Chondrocyte (in vitro differentiated cells): ENCODE data around the gene IL4. TPM values are rescaled to one million over a fixed set of nuclear protein-coding genes. Genes with fewer than 3 reads are reported as not detected.

ENCODE experiments used
- DNase-seq: peaks from one replicate; pipeline ENCODE4 v3.0.0; 2021; ENCODE audit warnings: mixed read lengths, low spot score
- H3K27ac Mint-ChIP-seq: one replicate; pipeline ENCODE4 v1.8.0; 2021; ENCODE audit warnings: mild to moderate bottlenecking, moderate library complexity, mixed read lengths; ENCODE audit not compliant: unreplicated experiment
- H3K27me3 Mint-ChIP-seq: 2 replicates; pipeline ENCODE4 v1.8.0; 2021; ENCODE audit warnings: low read depth, mixed read lengths
- H3K36me3 Mint-ChIP-seq: 2 replicates; pipeline ENCODE4 v1.8.0; 2021; ENCODE audit warnings: low read depth, mixed read lengths
- H3K4me1 Mint-ChIP-seq: 2 replicates; pipeline ENCODE4 v1.8.0; 2021; ENCODE audit warnings: low read depth, mild to moderate bottlenecking, mixed read lengths
- H3K4me3 Mint-ChIP-seq: one replicate; pipeline ENCODE4 v1.8.0; 2021; ENCODE audit warnings: mild to moderate bottlenecking, moderate library complexity, mixed read lengths; ENCODE audit not compliant: unreplicated experiment
- H3K9me3 Mint-ChIP-seq: 2 replicates; pipeline ENCODE4 v1.8.0; 2021; ENCODE audit warnings: low read depth, mixed read lengths
- total RNA-seq: library from RNA; stranded (reverse); gene quantifications from 3 replicates; pipeline ENCODE4 v1.2.1, GENCODE V29; 2021
- TF ChIP-seq, protein P1 (sequence below): fragments of 200-600 bp; sonication (generic); IDR thresholded peaks from 2 replicates; pipeline ENCODE4 v1.5.0; 2021; ENCODE audit warnings: antibody characterized with exemption, mild to moderate bottlenecking, moderate library complexity

IL4 gene
- total RNA-seq, 1 donor from 2014 or later = not detected

- Mint-ChIP-seq H3K4me3 (no peak overlapping the region), H3K9me3 (no peaks in the 10 kb centered on the region), H3K4me1 (peaks cover 10% of the 10 kb centered on the region), H3K27me3 (no peaks in the 10 kb centered on the region), H3K27ac (no peak overlapping the region), H3K36me3 (no peaks in the 10 kb centered on the region)
- TF ChIP-seq, protein P1, sequence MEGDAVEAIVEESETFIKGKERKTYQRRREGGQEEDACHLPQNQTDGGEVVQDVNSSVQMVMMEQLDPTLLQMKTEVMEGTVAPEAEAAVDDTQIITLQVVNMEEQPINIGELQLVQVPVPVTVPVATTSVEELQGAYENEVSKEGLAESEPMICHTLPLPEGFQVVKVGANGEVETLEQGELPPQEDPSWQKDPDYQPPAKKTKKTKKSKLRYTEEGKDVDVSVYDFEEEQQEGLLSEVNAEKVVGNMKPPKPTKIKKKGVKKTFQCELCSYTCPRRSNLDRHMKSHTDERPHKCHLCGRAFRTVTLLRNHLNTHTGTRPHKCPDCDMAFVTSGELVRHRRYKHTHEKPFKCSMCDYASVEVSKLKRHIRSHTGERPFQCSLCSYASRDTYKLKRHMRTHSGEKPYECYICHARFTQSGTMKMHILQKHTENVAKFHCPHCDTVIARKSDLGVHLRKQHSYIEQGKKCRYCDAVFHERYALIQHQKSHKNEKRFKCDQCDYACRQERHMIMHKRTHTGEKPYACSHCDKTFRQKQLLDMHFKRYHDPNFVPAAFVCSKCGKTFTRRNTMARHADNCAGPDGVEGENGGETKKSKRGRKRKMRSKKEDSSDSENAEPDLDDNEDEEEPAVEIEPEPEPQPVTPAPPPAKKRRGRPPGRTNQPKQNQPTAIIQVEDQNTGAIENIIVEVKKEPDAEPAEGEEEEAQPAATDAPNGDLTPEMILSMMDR = no peak
- DNase-seq = no peak
These were observed 11.8 kb upstream of the IL4 start for GRCh38 chr5:132662004-132662401.

DNA sequence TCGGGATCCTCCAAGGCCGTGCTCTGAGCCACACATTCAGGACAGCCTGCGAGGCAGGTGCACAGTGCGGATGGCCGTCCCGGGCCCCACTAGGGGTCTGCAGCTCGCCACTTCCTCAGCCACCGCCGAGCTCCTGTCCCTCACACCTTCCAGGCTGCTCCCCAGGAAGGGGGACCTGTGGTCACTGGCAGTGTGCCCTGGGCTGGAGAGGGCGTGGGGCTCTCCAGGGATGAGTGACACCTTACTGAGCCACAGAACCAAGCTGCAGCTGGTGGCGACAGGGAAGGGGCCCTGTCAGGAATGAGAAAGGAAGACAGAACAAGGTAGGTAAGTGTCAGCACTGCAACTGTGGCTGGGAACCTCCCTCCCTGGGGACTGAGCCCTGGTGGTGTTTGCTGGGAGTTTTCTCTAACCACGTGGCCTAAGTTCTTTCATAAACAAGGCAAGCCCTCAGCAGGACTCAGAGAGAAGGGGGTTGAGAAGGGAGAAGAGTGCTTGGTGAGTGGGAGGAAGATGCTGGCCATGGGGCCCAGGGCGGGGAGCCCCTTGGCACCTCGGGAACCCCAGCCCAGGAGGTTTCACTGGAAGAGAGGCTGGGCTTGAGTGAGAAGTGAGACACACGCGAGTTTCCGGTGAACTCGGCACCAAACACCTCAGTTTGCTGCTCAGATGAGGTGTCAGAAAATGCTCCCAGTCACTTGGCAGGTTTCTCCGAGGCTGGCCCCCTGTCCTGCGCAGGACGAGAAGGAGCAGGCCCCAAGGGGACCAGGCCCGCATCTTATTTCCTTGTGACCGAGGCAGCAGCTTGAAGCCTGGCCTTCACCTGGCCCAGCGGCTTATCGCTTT lies 10.6 kb upstream of the IL4 start:
- H3K27ac Mint-ChIP-seq = no peak overlapping the region
- peaks cover 10% of the 10 kb centered on the region for H3K4me1 Mint-ChIP-seq
- H3K9me3 Mint-ChIP-seq = no peaks in the 10 kb centered on the region
- TF ChIP-seq, protein P1 = no peak
- H3K27me3 Mint-ChIP-seq = no peaks in the 10 kb centered on the region
- DNase-seq = no peak
- H3K4me3 Mint-ChIP-seq = no peak overlapping the region
- no peaks in the 10 kb centered on the region for H3K36me3 Mint-ChIP-seq

DNA sequence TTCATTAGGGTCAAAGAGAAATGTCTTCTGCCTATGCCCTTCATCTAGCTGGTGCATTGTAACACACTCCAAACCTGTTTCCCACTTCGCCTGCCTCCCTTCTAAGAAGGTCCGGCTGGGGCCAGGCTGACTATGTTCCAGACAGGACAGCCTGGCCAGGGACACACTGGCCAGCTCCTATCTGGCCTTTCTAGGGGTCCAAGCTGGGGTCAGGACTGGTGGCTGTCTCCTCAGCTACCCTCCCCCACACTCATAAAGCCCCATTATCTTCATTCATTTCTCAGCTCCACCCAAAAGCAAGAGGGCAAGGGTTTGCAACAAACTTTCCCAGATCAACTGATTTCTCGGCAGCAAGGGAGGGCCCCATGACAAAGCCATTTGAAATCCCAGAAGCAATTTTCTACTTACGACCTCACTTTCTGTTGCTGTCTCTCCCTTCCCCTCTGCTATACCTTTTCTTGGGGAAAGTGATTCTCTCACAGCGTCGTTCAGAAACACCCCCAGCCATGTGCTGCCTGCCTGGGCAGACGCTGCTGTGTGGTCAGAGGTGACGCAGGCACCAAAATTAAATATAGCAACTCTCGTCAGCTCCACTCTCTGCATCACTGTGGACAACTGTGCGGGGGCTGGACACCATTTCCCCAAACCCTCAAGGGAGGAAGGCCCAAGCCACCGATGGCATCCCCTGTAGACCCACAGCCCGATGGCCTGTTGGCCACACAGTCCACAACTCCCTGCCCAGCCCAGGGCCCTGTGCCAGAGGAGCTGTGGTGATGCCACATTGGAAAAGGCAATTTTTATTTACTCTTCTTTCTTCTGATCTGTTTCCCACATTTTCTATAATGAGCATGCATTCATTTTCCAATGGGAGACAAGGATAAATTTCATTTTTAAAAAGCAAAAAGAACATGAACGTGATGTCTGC lies 9.8 kb upstream of the IL4 start:
- DNase-seq = no peak
- H3K4me3 Mint-ChIP-seq = no peak overlapping the region

GRCh38 chr5:132664696-132665209 lies 9.0 kb upstream of the IL4 start:
- TF ChIP-seq, protein P1 = no peak
- Mint-ChIP-seq H3K27ac (no peak overlapping the region), H3K4me3 (no peak overlapping the region), H3K9me3 (no peaks in the 10 kb centered on the region), H3K4me1 (peaks cover 10% of the 10 kb centered on the region), H3K36me3 (no peaks in the 10 kb centered on the region), H3K27me3 (no peaks in the 10 kb centered on the region)
- DNase-seq = no peak

More for the DNA sequence above, 9.8 kb upstream of the IL4 start:
- Mint-ChIP-seq H3K4me1 (peaks cover 10% of the 10 kb centered on the region), H3K36me3 (no peaks in the 10 kb centered on the region), H3K27me3 (no peaks in the 10 kb centered on the region), H3K9me3 (no peaks in the 10 kb centered on the region), H3K27ac (no peak overlapping the region)
- TF ChIP-seq, protein P1 = no peak

DNA sequence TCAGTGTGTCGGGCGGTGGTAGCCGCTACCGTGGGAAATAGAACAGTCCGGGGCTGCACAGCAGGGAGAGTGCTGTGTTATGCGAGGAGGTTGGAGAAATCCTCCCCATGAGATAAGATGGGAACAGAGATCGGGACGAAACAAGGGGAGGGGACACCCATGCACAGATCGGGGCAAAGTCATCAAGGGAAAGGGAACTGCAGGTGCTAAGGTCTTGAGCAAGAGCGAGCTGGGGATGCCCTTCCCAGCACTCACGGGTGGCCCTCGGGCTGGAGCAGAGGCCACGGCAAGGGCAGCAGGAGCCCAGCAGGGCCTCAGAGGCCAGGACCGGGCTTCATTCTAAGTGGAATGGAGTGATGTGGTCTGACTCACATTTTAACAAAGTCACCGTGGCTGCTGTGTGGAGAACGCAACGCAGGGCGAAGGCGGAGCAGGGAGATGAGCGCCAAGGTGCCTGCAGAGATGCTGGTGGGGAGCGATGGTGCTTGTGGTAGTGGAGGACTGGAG lies 8.2 kb upstream of the IL4 start:
- DNase-seq = no peak
- Mint-ChIP-seq H3K36me3 (no peaks in the 10 kb centered on the region), H3K27ac (no peak overlapping the region), H3K4me3 (no peak overlapping the region), H3K9me3 (no peaks in the 10 kb centered on the region), H3K27me3 (no peaks in the 10 kb centered on the region), H3K4me1 (peaks cover 10% of the 10 kb centered on the region)
- TF ChIP-seq, protein P1 = no peak
